ENCODE measurements around the gene SH2D3A.

Gene SH2D3A

DNA sequence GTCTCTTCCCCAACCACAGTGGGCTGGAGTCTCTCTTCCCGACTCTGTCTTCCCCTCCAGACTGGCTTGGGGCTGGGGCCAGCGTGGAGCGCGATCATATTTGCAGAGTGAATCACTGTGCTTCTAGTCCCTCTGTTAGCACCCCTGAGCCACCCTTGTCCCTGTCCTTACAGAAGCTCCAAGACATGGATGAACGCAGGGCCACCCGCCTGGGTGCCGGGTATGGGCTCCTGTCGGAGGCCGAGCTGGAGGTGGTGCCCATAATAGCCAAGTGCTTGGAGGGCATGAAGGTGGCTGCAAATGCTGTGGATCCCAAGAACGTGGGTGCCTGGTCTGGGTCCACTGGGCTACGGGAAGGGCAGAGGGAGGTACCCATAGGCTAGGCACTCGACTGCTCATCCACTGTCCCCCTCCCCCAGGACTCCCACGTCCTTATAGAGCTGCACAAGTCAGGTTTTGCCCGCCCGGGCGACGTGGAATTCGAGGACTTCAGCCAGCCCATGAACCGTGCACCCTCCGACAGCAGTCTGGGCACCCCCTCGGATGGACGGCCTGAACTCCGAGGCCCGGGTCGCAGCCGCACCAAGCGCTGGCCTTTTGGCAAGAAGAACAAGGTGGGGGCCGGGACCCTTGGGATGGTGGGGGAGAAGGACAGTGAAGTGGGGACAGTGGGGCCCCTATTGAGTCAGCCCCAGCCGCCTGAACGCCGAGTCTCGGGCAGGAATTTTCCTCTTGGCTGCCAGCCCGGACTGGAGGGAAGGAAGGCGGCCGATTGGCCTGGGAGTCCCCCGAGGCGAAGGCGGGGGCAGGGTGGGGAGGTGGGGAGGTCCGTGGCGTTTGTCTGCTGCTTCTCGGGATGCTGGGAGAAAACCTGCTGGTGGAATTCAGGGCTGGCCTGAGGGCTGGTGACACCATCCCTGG is 22.6 kb downstream of the SH2D3A start:
- no peak overlapping the region for H3K4me3 ChIP-seq (ENCODE audit: low read depth, low read length)
- in situ Hi-C loops (cut with HindIII; ENCODE audit: low sequenced_read_pairs): no loop called here
- DNase-seq (ENCODE audit: low read depth, low spot score): peak; percentile 79
- TF ChIP-seq CTCF (IDR thresholded peaks at IDR 0.05; ENCODE audit: low read depth, low read length): no peak

DNA sequence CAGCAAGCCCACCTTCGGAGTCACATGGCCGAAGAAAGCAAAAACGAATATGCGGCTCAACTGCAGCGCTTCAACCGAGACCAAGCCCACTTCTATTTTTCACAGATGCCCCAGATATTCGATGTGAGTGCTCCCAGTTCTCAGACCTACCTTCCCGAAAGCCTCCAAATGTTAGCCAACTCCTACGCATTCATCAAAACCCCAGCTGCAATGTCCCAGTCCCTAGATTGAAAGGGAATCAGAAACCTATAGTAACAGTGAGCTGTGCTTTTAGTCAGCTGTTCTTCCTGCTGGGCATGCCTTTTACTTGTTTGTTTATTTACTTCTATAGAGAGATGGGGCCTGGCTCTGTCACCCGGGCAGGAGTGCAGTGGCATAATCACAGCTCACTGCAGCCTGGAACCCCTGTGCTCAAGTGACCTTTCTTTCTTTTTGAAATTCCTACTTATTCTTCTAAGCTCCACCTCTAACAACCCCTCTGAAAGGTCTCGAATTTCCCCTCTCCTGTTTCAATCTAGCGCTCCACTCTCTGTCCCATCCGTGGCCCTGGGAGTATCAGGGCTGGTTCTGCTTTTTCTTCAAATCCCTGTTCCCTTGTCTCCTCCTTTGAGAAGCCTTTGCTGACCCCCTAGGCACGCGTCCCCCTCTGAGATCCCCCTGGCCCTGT is 23.4 kb downstream of the SH2D3A start:
- DNase-seq (ENCODE audit: low read depth, low spot score): peak; percentile 43
- in situ Hi-C loops (cut with HindIII; ENCODE audit: low sequenced_read_pairs): no loop called here
- TF ChIP-seq CTCF (IDR thresholded peaks at IDR 0.05; ENCODE audit: low read depth, low read length): no peak
- no peak overlapping the region for H3K4me3 ChIP-seq (ENCODE audit: low read depth, low read length)

DNA sequence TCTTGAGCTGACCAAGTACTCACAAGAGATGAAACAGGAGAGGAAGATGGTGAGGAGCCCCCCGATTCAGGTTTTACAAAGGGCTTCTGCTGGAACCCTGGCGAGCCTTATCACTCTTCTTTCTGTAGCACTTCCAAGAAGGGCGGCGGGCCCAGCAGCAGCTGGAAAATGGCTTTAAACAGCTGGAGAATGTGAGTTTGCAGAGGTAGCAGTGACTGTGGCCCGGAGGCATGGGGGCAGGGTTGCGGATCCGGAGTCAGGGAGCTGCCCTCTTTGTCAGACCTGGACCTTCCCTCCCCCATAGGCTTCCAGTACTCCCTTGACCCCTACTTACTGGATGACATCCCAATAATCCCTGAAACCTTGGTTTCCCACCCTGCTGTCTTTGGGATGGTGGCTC is 24.2 kb downstream of the SH2D3A start:
- no peak for TF ChIP-seq CTCF (IDR thresholded peaks at IDR 0.05; ENCODE audit: low read depth, low read length)
- no peak for DNase-seq (ENCODE audit: low read depth, low spot score)
- H3K4me3 ChIP-seq (ENCODE audit: low read depth, low read length): no peak overlapping the region
- in situ Hi-C loops (cut with HindIII; ENCODE audit: low sequenced_read_pairs): no loop called here

- no peak for TF ChIP-seq CTCF (IDR thresholded peaks at IDR 0.05; ENCODE audit: low read depth, low read length)
- DNase-seq (ENCODE audit: low read depth, low spot score): peak; percentile 37
- peak overlapping the region; percentile 93 for H3K4me3 ChIP-seq (ENCODE audit: low read depth, low read length)
- in situ Hi-C loops (cut with HindIII; ENCODE audit: low sequenced_read_pairs): no loop called here
Measured at GRCh38 chr19:6740589-6741343, 26.5 kb downstream of the SH2D3A start.

DNA sequence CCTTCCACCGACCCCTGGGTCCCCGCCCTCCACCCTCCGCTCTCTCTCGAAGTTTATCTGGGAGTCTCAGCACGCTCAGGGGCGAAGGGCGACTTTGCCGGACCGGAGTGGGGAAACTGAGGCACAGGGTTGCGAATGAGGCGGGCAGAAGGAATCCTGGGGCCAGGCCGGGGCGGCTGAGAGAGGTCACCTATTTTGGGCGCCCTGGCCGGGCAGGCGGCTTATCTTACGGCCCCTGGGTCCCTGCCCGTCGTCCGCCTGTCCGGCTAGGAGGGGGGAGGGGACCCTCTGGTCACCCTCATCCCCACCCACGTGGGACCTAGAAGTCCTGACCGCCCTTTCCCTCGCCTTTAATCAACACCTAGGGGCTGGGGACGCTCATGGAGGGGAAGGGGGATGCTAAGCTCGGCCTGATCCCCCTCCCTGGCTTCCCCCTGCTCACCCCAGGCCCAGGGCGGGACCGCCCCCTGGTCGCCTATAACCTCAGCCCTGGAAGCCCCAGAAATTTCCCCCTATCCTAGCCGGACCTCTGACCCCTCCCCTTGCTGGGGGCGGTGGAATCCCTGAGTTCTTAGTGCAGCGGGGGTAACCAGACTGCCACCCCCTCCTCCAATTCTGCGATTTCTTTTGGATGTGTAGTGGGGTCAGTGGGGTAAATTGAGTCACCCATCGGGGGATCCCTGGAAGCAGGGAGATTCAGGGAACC is 27.2 kb downstream of the SH2D3A start:
- H3K4me3 ChIP-seq (ENCODE audit: low read depth, low read length): peak overlapping the region; percentile 93
- TF ChIP-seq CTCF (IDR thresholded peaks at IDR 0.05; ENCODE audit: low read depth, low read length): no peak
- DNase-seq (ENCODE audit: low read depth, low spot score): peak; percentile 15
- in situ Hi-C loops (cut with HindIII; ENCODE audit: low sequenced_read_pairs): no loop called here

DNA sequence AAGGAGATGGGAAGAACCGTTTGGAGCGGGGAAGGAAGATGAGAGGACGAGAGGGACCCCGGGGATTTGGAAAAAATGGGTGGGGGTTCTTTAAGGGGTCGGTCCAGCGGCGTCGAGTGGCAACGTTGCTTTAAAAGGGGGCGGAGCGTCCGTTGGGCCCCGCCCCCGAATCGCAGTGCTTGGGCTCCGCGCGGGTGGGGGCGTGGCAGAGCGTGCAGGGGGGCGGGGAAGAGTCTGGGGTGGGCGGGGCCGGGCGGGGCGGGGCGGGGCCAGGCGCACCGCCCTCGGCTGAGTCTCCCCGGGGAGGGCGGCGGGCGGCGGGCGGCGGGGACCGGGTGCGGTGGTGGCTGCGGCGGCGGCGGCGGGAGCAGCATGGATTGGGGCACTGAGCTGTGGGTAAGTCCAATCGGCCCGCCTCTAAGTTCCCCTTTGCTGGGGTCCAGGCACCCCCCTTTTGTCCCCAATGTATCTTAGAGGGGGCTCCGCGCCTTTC is 27.8 kb downstream of the SH2D3A start, which contains the start of gene TRIP10:
TRIP10 (plus strand) TSS at position 291 of the 493 bp plus-strand sequence; CDS start at position 373, 82 bp downstream.
- DNase-seq (ENCODE audit: low read depth, low spot score): peak; percentile 79
- TF ChIP-seq CTCF (IDR thresholded peaks at IDR 0.05; ENCODE audit: low read depth, low read length): no peak
- H3K4me3 ChIP-seq (ENCODE audit: low read depth, low read length): peak within 1 kb of the TSS; percentile 93
- in situ Hi-C loops (cut with HindIII; ENCODE audit: low sequenced_read_pairs): no loop called here

All from astrocyte of the spinal cord (primary cell).